Activated CD4-positive, alpha-beta T cell treated with anti-CD3 and anti-CD28 coated beads, Interleukin-2, amount 10 ng/mL, durations not matched to agents 7 days and 5 days (primary cell): ENCODE data around the gene ARPP19. TPM values are rescaled to one million over a fixed set of nuclear protein-coding genes. Genes with fewer than 3 reads are reported as not detected.
"Not testable (repeated sequence)": the region's sequence is repeated elsewhere in the genome, so short reads cannot be mapped to it uniquely, and the experiment has no call there.

ENCODE experiments used
- CTCF ChIA-PET: fragments of 350-600 bp; sonication (Branson Sonifier 250); formaldehyde crosslinking; loops from one replicate; lab custom pipeline; 2021; ENCODE audit warnings: antibody characterized with exemption; lab: Charles Lee
- POLR2A ChIA-PET: fragments of 350-600 bp; sonication (Branson Sonifier 250); formaldehyde crosslinking; loops from one replicate; lab custom pipeline; 2021; ENCODE audit warnings: antibody characterized with exemption; lab: Charles Lee
- DNase-seq: peaks from one replicate; pipeline ENCODE4 v3.0.0-alpha.2; 2020
- H3K27ac Mint-ChIP-seq: one replicate; pipeline ENCODE4 v1.8.0; 2021; ENCODE audit warnings: mild to moderate bottlenecking, moderate library complexity, mixed read lengths
- H3K27me3 Mint-ChIP-seq: one replicate; pipeline ENCODE4 v1.8.0; 2021; ENCODE audit warnings: mixed read lengths
- H3K36me3 Mint-ChIP-seq: one replicate; pipeline ENCODE4 v1.8.0; 2021; ENCODE audit warnings: low read depth, mixed read lengths
- H3K4me1 Mint-ChIP-seq: one replicate; pipeline ENCODE4 v1.8.0; 2021; ENCODE audit warnings: mixed read lengths
- H3K4me3 Mint-ChIP-seq: one replicate; pipeline ENCODE4 v1.8.0; 2021; ENCODE audit warnings: mild to moderate bottlenecking, moderate library complexity, mixed read lengths
- H3K9me3 Mint-ChIP-seq: one replicate; pipeline ENCODE4 v1.8.0; 2021; ENCODE audit warnings: mixed read lengths
- total RNA-seq, 2 experiments: library from RNA; stranded (reverse); gene quantifications; one replicate each; pipeline ENCODE4 v1.2.3, GENCODE V29; 2021

The ARPP19 gene, protein sequence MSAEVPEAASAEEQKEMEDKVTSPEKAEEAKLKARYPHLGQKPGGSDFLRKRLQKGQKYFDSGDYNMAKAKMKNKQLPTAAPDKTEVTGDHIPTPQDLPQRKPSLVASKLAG
- total RNA-seq, result 100 to 1,000 TPM; 178 to 193 TPM

DNA sequence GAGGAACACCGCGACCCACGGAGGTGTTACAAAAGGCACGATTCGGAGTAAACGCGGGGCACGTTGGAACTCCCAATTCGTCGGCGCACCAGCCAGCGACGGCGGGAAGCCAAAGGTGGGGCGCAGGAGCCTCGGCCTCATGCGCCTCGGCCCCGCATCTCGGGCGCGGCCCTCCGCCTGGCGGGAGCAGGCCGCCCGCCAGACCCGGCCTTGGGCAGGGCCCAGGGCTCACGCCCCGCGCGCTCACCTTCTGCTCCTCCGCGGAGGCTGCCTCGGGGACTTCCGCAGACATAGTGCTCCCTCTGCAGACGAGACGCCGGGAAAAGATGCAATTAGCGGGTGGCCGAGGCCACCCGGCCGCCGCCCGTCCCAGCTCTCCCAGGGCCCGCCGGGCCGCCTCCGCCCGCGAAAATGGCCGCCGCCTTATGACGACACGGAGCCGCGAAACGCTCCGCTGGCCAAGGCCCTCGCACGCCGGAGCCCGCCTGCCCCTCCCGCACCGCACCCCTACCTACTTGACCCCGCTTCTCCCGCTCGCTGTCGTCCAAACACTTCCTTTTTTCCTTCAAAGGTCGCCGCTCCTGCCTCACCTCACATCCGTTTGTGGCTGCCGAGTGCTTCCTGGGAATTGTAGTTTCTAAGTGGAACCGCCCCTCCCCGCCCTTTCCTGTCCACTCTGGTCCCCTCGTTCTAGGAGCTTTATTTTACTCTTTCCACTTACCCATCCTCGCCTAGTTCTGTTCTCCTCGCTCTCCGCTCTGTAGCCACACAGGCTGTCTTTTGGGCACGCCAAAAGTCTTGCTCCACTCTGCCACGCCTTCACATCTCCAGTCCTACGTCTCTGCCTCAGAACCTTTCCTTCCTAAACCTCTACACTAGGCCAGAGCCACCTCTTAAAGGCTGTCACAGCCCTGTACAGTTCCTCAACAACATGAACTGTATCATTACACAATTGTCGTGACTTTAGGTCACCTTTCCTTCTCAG is at the start of gene ARPP19:
Gene ARPP19, minus strand, starts transcription at position 430 of the 985 bp plus-strand sequence. Its CDS starts 138 bp downstream, at position 292.
- peaks cover 34% of the 10 kb centered on the region for H3K4me1 Mint-ChIP-seq
- H3K9me3 Mint-ChIP-seq, result no peaks in the 10 kb centered on the region
- POLR2A ChIA-PET, result interaction anchor here (0.6 kb wide), 1 partner anchor 17 kb away, joined by 3 read pairs; no protein-coding TSS in a partner anchor
- peak; percentile 86 for DNase-seq
- H3K27ac Mint-ChIP-seq, result peak within 1 kb of the TSS; percentile 99
- CTCF ChIA-PET, result interaction anchor here (1.0 kb wide), 2 partner anchors 35 to 42 kb away, joined by 3 to 4 read pairs; no protein-coding TSS in a partner anchor
- H3K36me3 Mint-ChIP-seq, result peaks cover 21% of the 10 kb centered on the region
- H3K4me3 Mint-ChIP-seq, result peak within 1 kb of the TSS; percentile 90
- H3K27me3 Mint-ChIP-seq, result no peaks in the 10 kb centered on the region

DNA sequence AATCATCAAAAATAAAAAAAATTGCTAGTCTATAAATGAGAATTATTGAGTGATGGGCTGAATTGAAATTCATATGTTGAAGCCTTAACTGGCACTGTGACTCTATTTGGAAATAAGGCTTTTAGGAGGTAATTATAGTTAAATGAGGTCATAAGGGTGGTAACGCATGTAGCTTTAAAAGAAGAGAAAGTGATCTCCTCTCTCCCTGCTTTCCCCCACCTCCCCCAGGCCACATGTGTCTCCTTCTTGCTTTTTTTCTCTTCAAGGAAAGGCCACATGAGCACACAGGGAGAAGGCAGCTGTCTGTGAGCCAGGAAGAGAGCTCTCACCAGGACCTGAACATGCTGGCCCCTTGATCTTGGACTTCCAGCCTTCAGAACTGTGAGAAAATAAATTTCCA is 48.2 kb upstream of the ARPP19 start:
- Mint-ChIP-seq H3K4me3 (no peak overlapping the region), H3K4me1 (peaks cover 8% of the 10 kb centered on the region), H3K36me3 (peaks cover 21% of the 10 kb centered on the region), H3K27me3 (no peaks in the 10 kb centered on the region), H3K9me3 (no peaks in the 10 kb centered on the region), H3K27ac (no peak overlapping the region)
- DNase-seq, result no peak
- CTCF ChIA-PET, result no interaction called here
- POLR2A ChIA-PET, result no interaction called here

GRCh38 chr15:52615302-52615701 is 46.5 kb upstream of the ARPP19 start:
- no peak overlapping the region for H3K4me3 Mint-ChIP-seq
- POLR2A ChIA-PET, result no interaction called here
- H3K27ac Mint-ChIP-seq, result no peak overlapping the region
- DNase-seq, result no peak
- peaks cover 22% of the 10 kb centered on the region for H3K36me3 Mint-ChIP-seq
- no peaks in the 10 kb centered on the region for H3K9me3 Mint-ChIP-seq
- no peaks in the 10 kb centered on the region for H3K27me3 Mint-ChIP-seq
- CTCF ChIA-PET, result interaction anchor here (0.6 to 0.9 kb wide), 2 partner anchors 67 to 178 kb away, joined by 3 read pairs; no protein-coding TSS in a partner anchor
- H3K4me1 Mint-ChIP-seq, result peaks cover 5% of the 10 kb centered on the region

GRCh38 chr15:52609593-52609992 is 40.8 kb upstream of the ARPP19 start:
- Mint-ChIP-seq H3K27ac (no peak overlapping the region), H3K4me3 (no peak overlapping the region), H3K9me3 (no peaks in the 10 kb centered on the region), H3K4me1 (no peaks in the 10 kb centered on the region), H3K36me3 (peaks cover 25% of the 10 kb centered on the region), H3K27me3 (no peaks in the 10 kb centered on the region)
- DNase-seq, result no peak
- POLR2A ChIA-PET, result no interaction called here
- CTCF ChIA-PET, result no interaction called here

- no peaks in the 10 kb centered on the region for H3K9me3 Mint-ChIP-seq
- ChIA-PET POLR2A (no interaction called here), CTCF (no interaction called here)
- no peaks in the 10 kb centered on the region for H3K4me1 Mint-ChIP-seq
- peaks cover 17% of the 10 kb centered on the region for H3K36me3 Mint-ChIP-seq
- no peak overlapping the region for H3K4me3 Mint-ChIP-seq
- no peak overlapping the region for H3K27ac Mint-ChIP-seq
- H3K27me3 Mint-ChIP-seq, result no peaks in the 10 kb centered on the region
- no peak for DNase-seq
These were observed 15.6 kb upstream of the ARPP19 start for GRCh38 chr15:52584414-52584813.

DNA sequence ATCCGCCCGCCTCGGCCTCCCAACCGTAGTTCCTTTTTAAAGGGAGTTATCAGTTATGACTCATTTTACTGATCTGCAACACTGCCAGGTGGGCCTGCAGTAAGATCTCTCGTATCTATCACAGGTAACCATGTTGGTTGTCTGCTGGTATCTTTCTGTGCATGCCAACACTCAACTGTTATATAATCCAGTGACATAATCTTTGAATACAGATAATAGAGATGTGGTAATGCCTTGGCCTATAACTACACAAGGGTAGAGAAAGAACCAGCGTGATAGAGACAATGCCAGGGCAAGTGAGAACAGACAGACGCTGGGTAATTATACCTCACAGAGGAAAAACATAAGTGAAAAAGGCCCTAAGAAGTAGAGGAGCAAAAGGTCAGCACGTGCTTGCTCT is 11.0 kb upstream of the ARPP19 start:
- Mint-ChIP-seq H3K27me3 (no peaks in the 10 kb centered on the region), H3K4me3 (no peak overlapping the region), H3K4me1 (no peaks in the 10 kb centered on the region), H3K27ac (no peak overlapping the region), H3K36me3 (peaks cover 12% of the 10 kb centered on the region), H3K9me3 (no peaks in the 10 kb centered on the region)
- POLR2A ChIA-PET, result no interaction called here
- CTCF ChIA-PET, result no interaction called here
- DNase-seq, result no peak

- CTCF ChIA-PET, result interaction anchor here (0.5 to 1.4 kb wide), 2 partner anchors 9 to 118 kb away, joined by 3 read pairs; no protein-coding TSS in a partner anchor
- peaks cover 3% of the 10 kb centered on the region for H3K9me3 Mint-ChIP-seq
These were observed 7.9 kb upstream of the ARPP19 start for GRCh38 chr15:52576692-52577091.

GRCh38 chr15:52575573-52575972 is 6.7 kb upstream of the ARPP19 start:
- H3K27me3 Mint-ChIP-seq, H3K4me1 Mint-ChIP-seq, H3K9me3 Mint-ChIP-seq, H3K27ac Mint-ChIP-seq, POLR2A ChIA-PET, DNase-seq, H3K4me3 Mint-ChIP-seq, H3K36me3 Mint-ChIP-seq: not testable (repeated sequence)
- CTCF ChIA-PET, result interaction anchor here (1.4 kb wide), 1 partner anchor 10 kb away, joined by 3 read pairs; no protein-coding TSS in a partner anchor

More at GRCh38 chr15:52576692-52577091, 7.9 kb upstream of the ARPP19 start:
- POLR2A ChIA-PET, result no interaction called here
- H3K27ac Mint-ChIP-seq, result no peak overlapping the region
- no peak overlapping the region for H3K4me3 Mint-ChIP-seq
- peaks cover 6% of the 10 kb centered on the region for H3K36me3 Mint-ChIP-seq
- no peaks in the 10 kb centered on the region for H3K27me3 Mint-ChIP-seq
- H3K4me1 Mint-ChIP-seq, result no peaks in the 10 kb centered on the region
- DNase-seq, result no peak

DNA sequence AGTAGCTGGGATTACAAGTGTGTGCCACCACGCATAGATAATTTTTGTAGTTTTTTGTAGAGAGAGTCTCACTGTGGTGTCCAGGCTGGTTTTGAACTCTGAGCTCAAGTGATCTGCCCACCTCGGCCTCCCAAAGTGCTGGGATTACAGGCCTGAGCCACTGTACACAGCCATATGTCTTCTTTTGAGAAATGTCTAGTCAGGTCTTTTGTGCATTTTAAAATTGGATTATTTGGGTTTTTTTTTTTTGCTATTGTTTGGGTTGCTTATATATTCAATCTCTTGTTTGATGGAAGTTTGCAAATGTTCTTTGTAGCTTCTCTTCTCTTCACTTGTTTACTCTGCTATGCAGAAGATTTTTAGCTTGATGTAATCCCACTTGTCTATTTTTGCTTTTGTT is 6.2 kb upstream of the ARPP19 start:
- DNase-seq, result no peak
- Mint-ChIP-seq H3K9me3 (peaks cover 3% of the 10 kb centered on the region), H3K27me3 (no peaks in the 10 kb centered on the region), H3K4me3 (no peak overlapping the region), H3K27ac (no peak overlapping the region), H3K36me3 (peaks cover 2% of the 10 kb centered on the region), H3K4me1 (no peaks in the 10 kb centered on the region)
- ChIA-PET POLR2A (no interaction called here), CTCF (no interaction called here)

GRCh38 chr15:52574623-52575022 is 5.8 kb upstream of the ARPP19 start:
- DNase-seq, H3K27me3 Mint-ChIP-seq, H3K36me3 Mint-ChIP-seq, CTCF ChIA-PET, H3K27ac Mint-ChIP-seq, H3K4me3 Mint-ChIP-seq, H3K9me3 Mint-ChIP-seq, POLR2A ChIA-PET, H3K4me1 Mint-ChIP-seq: not testable (repeated sequence)

DNA sequence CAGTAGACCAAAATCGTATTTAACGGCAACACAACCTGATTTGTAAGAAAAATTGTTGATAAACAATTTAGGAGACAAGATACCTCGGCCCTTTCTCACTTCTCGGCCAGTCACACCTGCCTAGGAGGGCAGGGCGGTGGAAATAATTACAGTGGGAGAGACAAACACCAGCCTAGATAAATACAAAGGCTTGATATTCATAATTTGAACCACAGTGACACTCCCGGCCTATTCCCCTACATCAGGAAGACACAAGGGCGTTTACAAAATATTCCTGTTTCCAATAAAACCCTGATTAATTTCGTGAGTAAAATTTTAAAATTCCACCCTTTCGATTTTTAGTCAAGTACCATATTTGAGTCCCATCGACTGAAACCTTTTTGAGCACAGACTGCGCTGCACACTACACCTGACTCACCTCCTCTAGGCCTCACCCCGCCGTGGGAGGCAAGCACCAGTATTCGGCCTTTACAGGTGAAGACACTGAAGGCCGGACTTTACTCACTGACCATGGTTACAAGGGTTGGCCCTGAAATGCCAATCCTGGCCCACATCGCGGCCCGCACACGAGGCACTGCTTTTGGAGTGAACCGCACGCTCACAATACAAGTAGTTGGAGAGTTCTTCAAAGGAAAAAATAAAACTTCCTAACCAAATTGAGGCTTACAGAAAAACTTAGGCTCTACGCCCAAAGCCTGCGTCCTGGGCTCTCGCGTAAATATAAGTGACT is 794 bp downstream of the ARPP19 start:
- Mint-ChIP-seq H3K4me3 (peak overlapping the region; percentile 90), H3K9me3 (no peaks in the 10 kb centered on the region), H3K4me1 (peaks cover 41% of the 10 kb centered on the region), H3K36me3 (peaks cover 22% of the 10 kb centered on the region), H3K27me3 (no peaks in the 10 kb centered on the region), H3K27ac (peak overlapping the region; percentile 99)
- CTCF ChIA-PET, result no interaction called here
- POLR2A ChIA-PET, result no interaction called here
- peak; percentile 31 for DNase-seq

- no peaks in the 10 kb centered on the region for H3K9me3 Mint-ChIP-seq
- peak overlapping the region; percentile 99 for H3K27ac Mint-ChIP-seq
- H3K27me3 Mint-ChIP-seq, result no peaks in the 10 kb centered on the region
- H3K4me3 Mint-ChIP-seq, result peak overlapping the region; percentile 90
- peaks cover 49% of the 10 kb centered on the region for H3K4me1 Mint-ChIP-seq
- ChIA-PET POLR2A (no interaction called here), CTCF (no interaction called here)
- peaks cover 25% of the 10 kb centered on the region for H3K36me3 Mint-ChIP-seq
- DNase-seq, result no peak
These were observed 1.9 kb downstream of the ARPP19 start for GRCh38 chr15:52566889-52567288.
